Kidney glomerular epithelial cell (primary cell): ENCODE data around the gene PLA2G7.

ENCODE experiments used
- DNase-seq: peaks from one replicate; lab custom pipeline; 2025; lab: John Stamatoyannopoulos, UW

Gene PLA2G7

GRCh38 chr6:46688966-46689335 lies 46.2 kb downstream of the PLA2G7 start:
- DNase-seq = no peak

- DNase-seq = no peak
Measured at GRCh38 chr6:46688117-46688965, 46.8 kb downstream of the PLA2G7 start.

- DNase-seq = no peak
Measured at GRCh38 chr6:46687619-46688097, 47.5 kb downstream of the PLA2G7 start, which contains the start of gene TDRD6. TSS of gene TDRD6 (plus strand) at chr6:46687885. CDS start at chr6:46688129, 244 bp downstream.

GRCh38 chr6:46684771-46685170 lies 50.4 kb downstream of the PLA2G7 start:
- peak; percentile 25 for DNase-seq

GRCh38 chr6:46677314-46677654 lies 57.9 kb downstream of the PLA2G7 start:
- DNase-seq = no peak

GRCh38 chr6:46676604-46677313 lies 58.4 kb downstream of the PLA2G7 start:
- no peak for DNase-seq

GRCh38 chr6:46674410-46674809 lies 60.8 kb downstream of the PLA2G7 start:
- no peak for DNase-seq

- DNase-seq = no peak
Measured at GRCh38 chr6:46667377-46667776, 67.8 kb downstream of the PLA2G7 start.

GRCh38 chr6:46661483-46661882 lies 73.7 kb downstream of the PLA2G7 start:
- DNase-seq = no peak

- DNase-seq = no peak
Measured at GRCh38 chr6:46657642-46658041, 77.5 kb downstream of the PLA2G7 start.

- no peak for DNase-seq
Measured at GRCh38 chr6:46655803-46656202, 79.4 kb downstream of the PLA2G7 start.
